B cell (primary cell): Measurements from ENCODE around the gene MACROH2A1. TPM values are rescaled to one million over a fixed set of nuclear protein-coding genes. Genes with fewer than 3 reads are reported as not detected.

ENCODE experiments used
- ATAC-seq: fragments of 200-7000 bp; cut with Tn5 transposase; one replicate; pipeline ENCODE4 v1.10.0; 2021; ENCODE audit warnings: low read depth, mild to moderate bottlenecking, moderate number of reproducible peaks, moderate library complexity
- CTCF ChIA-PET: fragments of 350-600 bp; sonication (Branson Sonifier 250); formaldehyde crosslinking; loops from one replicate; lab custom pipeline; 2021; ENCODE audit warnings: antibody characterized with exemption, inconsistent platforms; lab: Charles Lee
- POLR2A ChIA-PET: fragments of 350-600 bp; sonication (Branson Sonifier 250); formaldehyde crosslinking; loops from one replicate; lab custom pipeline; 2021; ENCODE audit warnings: antibody characterized with exemption; lab: Charles Lee
- DNase-seq: peaks from one replicate; pipeline ENCODE4 v3.0.0; 2013
- H2AFZ ChIP-seq: 2 replicates; pipeline ENCODE4 v1.6.1; 2012; ENCODE audit warnings: mild to moderate bottlenecking, low read depth, low read length; ENCODE audit not compliant: insufficient read depth, poor library complexity, severe bottlenecking
- H3K27ac ChIP-seq, 2 donors: 1 replicate in 1 of 2; 2 replicates in 1 of 2; pipeline ENCODE4 v1.5.1; 2012 to 2013; ENCODE audit warnings: low read length in 2 of 2, mild to moderate bottlenecking in 2 of 2, moderate library complexity in 1 of 2
- H3K27me3 ChIP-seq, 4 experiments: fragments of 200-600 bp in 1 of 4; sonication (generic) in 1 of 4; replicated peaks in 1 of 4; 1 replicate in 2 of 4; 2 replicates in 2 of 4; pipeline versions ENCODE4 v1.6.1 to v1.7.0; 2013 to 2016; ENCODE audit warnings: low read length in 3 of 4, mild to moderate bottlenecking in 2 of 4, mixed read lengths in 1 of 4, moderate library complexity in 1 of 4; ENCODE audit not compliant: insufficient read depth in 4 of 4, control insufficient read depth in 3 of 4; ENCODE audit errors: control extremely low read depth in 1 of 4
- H3K36me3 ChIP-seq, 2 experiments: replicated peaks in 1 of 2; 1 replicate in 1 of 2; 2 replicates in 1 of 2; pipeline versions ENCODE4 v1.6.1 to v1.7.1; 2013; ENCODE audit warnings: low read length in 1 of 2; ENCODE audit not compliant: insufficient read depth in 2 of 2, control insufficient read depth in 1 of 2; ENCODE audit errors: control extremely low read depth in 1 of 2, extremely low read depth in 1 of 2
- H3K4me1 ChIP-seq, 2 donors: fragments of 200-600 bp in 1 of 2; sonication (generic) in 1 of 2; 1 replicate in 1 of 2; 2 replicates in 1 of 2; pipeline versions ENCODE4 v1.5.1 to v1.6.1; 2013 to 2017; ENCODE audit warnings: low read length in 2 of 2; ENCODE audit not compliant: control insufficient read depth in 2 of 2, insufficient read depth in 2 of 2
- H3K4me2 ChIP-seq: replicated peaks from 2 replicates; pipeline ENCODE3; 2012; ENCODE audit warnings: mild to moderate bottlenecking, low read depth, low read length; ENCODE audit not compliant: poor library complexity, severe bottlenecking
- H3K4me3 ChIP-seq, 5 experiments: fragments of 200-600 bp in 1 of 5; sonication (generic) in 1 of 5; 1 replicate in 3 of 5; 2 replicates in 2 of 5; pipeline versions ENCODE4 v1.5.1 to v1.7.0; 2011 to 2016; ENCODE audit warnings: low read length in 4 of 5, mild to moderate bottlenecking in 4 of 5, low read depth in 2 of 5, control low read depth in 1 of 5, moderate library complexity in 1 of 5; ENCODE audit not compliant: insufficient read depth in 1 of 5; ENCODE audit errors: control extremely low read depth in 1 of 5, extremely low read depth in 1 of 5
- H3K79me2 ChIP-seq: fragments of 200-600 bp; sonication (generic); one replicate; pipeline ENCODE4 v1.6.0; 2016; ENCODE audit warnings: low read length; ENCODE audit not compliant: control insufficient read depth, insufficient read depth
- H3K9ac ChIP-seq: fragments of 200-600 bp; sonication (generic); 2 replicates; pipeline ENCODE4 v1.6.1; 2017; ENCODE audit warnings: mild to moderate bottlenecking, low read length, moderate library complexity
- H3K9me3 ChIP-seq, 3 donors: one replicate each; pipeline versions ENCODE4 v1.6.1 to v1.7.1; 2013; ENCODE audit warnings: low read length in 2 of 3; ENCODE audit not compliant: control insufficient read depth in 2 of 3, insufficient read depth in 1 of 3; ENCODE audit errors: control extremely low read depth in 1 of 3
- H4K20me1 ChIP-seq: 2 replicates; pipeline ENCODE4 v1.6.0; 2012; ENCODE audit warnings: mild to moderate bottlenecking, low read length; ENCODE audit not compliant: insufficient read depth, control insufficient read depth, poor library complexity, severe bottlenecking
- H3K27ac Mint-ChIP-seq: one replicate; pipeline ENCODE4 v1.8.0; 2021; ENCODE audit warnings: mixed read lengths
- H3K27me3 Mint-ChIP-seq: one replicate; pipeline ENCODE4 v1.8.0; 2021; ENCODE audit warnings: mixed read lengths
- H3K4me1 Mint-ChIP-seq: one replicate; pipeline ENCODE4 v1.8.0; 2021; ENCODE audit warnings: mixed read lengths
- H3K4me3 Mint-ChIP-seq: one replicate; pipeline ENCODE4 v1.8.0; 2021; ENCODE audit warnings: mixed read lengths
- H3K9me3 Mint-ChIP-seq: one replicate; pipeline ENCODE4 v1.8.0; 2022; ENCODE audit warnings: mixed read lengths; ENCODE audit not compliant: insufficient read depth
- EZH2 ChIP-seq: IDR thresholded peaks from 2 replicates; pipeline ENCODE4 v1.6.1; 2012; ENCODE audit warnings: borderline replicate concordance, low read depth, mild to moderate bottlenecking, moderate library complexity, low read length; ENCODE audit not compliant: insufficient read depth, poor library complexity, severe bottlenecking
- WGBS: methylation state at CpG from one replicate; pipeline ENCODE4 v1.1.5; 2013; ENCODE audit warnings: missing lambda C conversion rate; ENCODE audit not compliant: insufficient coverage; 5-methylcytosine and 5-hydroxymethylcytosine counted together
- intact Hi-C: fragments of 100-400 bp; cut with micrococcal nuclease; formaldehyde crosslinking; loops from one replicate; pipeline ENCODE4 v1.10.0; 2022
- polyA plus RNA-seq: library from polyadenylated mRNA; depleted of rRNA; stranded (reverse); fragments of >200 nt; gene quantifications from 2 replicates; pipeline ENCODE4 v1.2.3, GENCODE V29; 2012
- total RNA-seq, 2 donors: library from RNA; stranded (reverse); fragments of 120-200 nt in 1 of 2; gene quantifications; 1 replicate in 1 of 2; 2 replicates in 1 of 2; pipeline versions ENCODE4 v1.2.3 to v1.2.4, GENCODE V29; 2013 to 2022
- TF ChIP-seq, protein P1 (sequence below): fragments of 200-600 bp; IDR thresholded peaks from one replicate; pipeline ENCODE4 v1.8.0; 2022; ENCODE audit warnings: antibody characterized with exemption, mild to moderate bottlenecking

Gene MACROH2A1
- total and polyA plus RNA-seq, 2 donors (not counting 1 experiment from before 2014, with no cell fraction given) = 80.1 to 99.7 TPM

GRCh38 chr5:135359374-135360165 lies 39.5 kb downstream of the MACROH2A1 start:
- intact Hi-C loops = no loop called here
- POLR2A ChIA-PET = no interaction called here
- Histone ChIP-seq H3K9ac (no peak overlapping the region), H3K9me3 (no peaks in the 10 kb centered on the region), H3K79me2 (no peaks in the 10 kb centered on the region), H3K4me2 (no peak overlapping the region), H4K20me1 (no peaks in the 10 kb centered on the region), H3K4me1 (no peaks in the 10 kb centered on the region), H2AFZ (no peak overlapping the region), H3K27ac (no peak overlapping the region), H3K4me3 (no peak overlapping the region), H3K27me3 (no peaks in the 10 kb centered on the region), H3K36me3 (peaks cover 0 to 53% of the 10 kb centered on the region in 2 experiments)
- TF ChIP-seq, protein P1, sequence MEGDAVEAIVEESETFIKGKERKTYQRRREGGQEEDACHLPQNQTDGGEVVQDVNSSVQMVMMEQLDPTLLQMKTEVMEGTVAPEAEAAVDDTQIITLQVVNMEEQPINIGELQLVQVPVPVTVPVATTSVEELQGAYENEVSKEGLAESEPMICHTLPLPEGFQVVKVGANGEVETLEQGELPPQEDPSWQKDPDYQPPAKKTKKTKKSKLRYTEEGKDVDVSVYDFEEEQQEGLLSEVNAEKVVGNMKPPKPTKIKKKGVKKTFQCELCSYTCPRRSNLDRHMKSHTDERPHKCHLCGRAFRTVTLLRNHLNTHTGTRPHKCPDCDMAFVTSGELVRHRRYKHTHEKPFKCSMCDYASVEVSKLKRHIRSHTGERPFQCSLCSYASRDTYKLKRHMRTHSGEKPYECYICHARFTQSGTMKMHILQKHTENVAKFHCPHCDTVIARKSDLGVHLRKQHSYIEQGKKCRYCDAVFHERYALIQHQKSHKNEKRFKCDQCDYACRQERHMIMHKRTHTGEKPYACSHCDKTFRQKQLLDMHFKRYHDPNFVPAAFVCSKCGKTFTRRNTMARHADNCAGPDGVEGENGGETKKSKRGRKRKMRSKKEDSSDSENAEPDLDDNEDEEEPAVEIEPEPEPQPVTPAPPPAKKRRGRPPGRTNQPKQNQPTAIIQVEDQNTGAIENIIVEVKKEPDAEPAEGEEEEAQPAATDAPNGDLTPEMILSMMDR = no peak
- TF ChIP-seq EZH2 = no peak
- 93% methylated on average over 3 of the region's 8 CpGs for WGBS
- ATAC-seq = no peak
- Mint-ChIP-seq H3K4me3 (no peak overlapping the region), H3K9me3 (no peaks in the 10 kb centered on the region), H3K4me1 (no peaks in the 10 kb centered on the region), H3K27ac (no peak overlapping the region), H3K27me3 (no peaks in the 10 kb centered on the region)
- DNase-seq = no peak
- CTCF ChIA-PET = no interaction called here

DNA sequence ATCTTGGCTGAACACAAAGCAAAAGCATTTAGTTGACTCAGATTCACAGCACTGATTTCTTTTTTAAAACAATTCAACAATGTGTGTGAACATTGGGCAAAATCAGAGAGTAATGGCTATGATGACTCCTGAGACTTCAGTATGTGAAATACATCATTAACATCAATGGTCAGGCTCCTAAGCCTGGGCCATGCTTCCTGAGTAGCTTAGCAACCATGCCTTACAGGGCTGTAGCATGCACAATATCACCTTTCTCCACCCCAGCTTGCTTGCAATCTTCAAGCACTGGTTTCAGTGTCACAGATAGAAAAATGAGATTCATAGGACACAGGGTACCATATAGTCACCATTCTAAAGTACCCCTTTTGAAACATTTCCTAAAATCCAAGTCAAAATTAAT lies 41.3 kb downstream of the MACROH2A1 start:
- no peaks in the 10 kb centered on the region for H3K9me3 ChIP-seq
- no peak overlapping the region for H2AFZ ChIP-seq
- Mint-ChIP-seq H3K4me3 (no peak overlapping the region), H3K9me3 (no peaks in the 10 kb centered on the region), H3K27me3 (no peaks in the 10 kb centered on the region), H3K4me1 (no peaks in the 10 kb centered on the region), H3K27ac (no peak overlapping the region)
- ChIA-PET CTCF (no interaction called here), POLR2A (no interaction called here)
- H3K9ac ChIP-seq = no peak overlapping the region
- H3K4me3 ChIP-seq = no peak overlapping the region
- ATAC-seq (no peak), DNase-seq (no peak)
- no peaks in the 10 kb centered on the region for H3K27me3 ChIP-seq
- intact Hi-C loops = no loop called here
- no peaks in the 10 kb centered on the region for H4K20me1 ChIP-seq
- H3K4me1 ChIP-seq = no peaks in the 10 kb centered on the region
- TF ChIP-seq EZH2 = no peak
- TF ChIP-seq, protein P1 = no peak
- H3K36me3 ChIP-seq = peaks cover 0 to 64% of the 10 kb centered on the region in 2 experiments
- H3K4me2 ChIP-seq = no peak overlapping the region
- no peak overlapping the region for H3K27ac ChIP-seq
- H3K79me2 ChIP-seq = no peaks in the 10 kb centered on the region
